Natural killer cell (primary cell): ENCODE data around the gene KLHL22. TPM values are rescaled to one million over a fixed set of nuclear protein-coding genes. Genes with fewer than 3 reads are reported as not detected.

Source experiments
- ATAC-seq, 3 donors: fragments of 150-1000 bp in 2 of 3; fragments of 200-7000 bp in 1 of 3; cut with Tn5 transposase; 1 replicate in 1 of 3; 2 replicates in 2 of 3; pipeline ENCODE4 v1.10.0; 2021; ENCODE audit warnings: mild to moderate bottlenecking in 2 of 3, moderate library complexity in 2 of 3
- DNase-seq, 2 donors: peaks; one replicate each; pipeline versions ENCODE4 v3.0.0 to v3.0.0-alpha.2; 2013 to 2021; ENCODE audit warnings: mixed read lengths in 1 of 2
- H3K27ac ChIP-seq: one replicate; pipeline ENCODE4 v1.5.1; 2013; ENCODE audit warnings: mild to moderate bottlenecking, low read length
- H3K27me3 ChIP-seq: one replicate; pipeline ENCODE4 v1.6.1; 2013; ENCODE audit warnings: low read length; ENCODE audit not compliant: control insufficient read depth, insufficient read depth
- H3K36me3 ChIP-seq: one replicate; pipeline ENCODE4 v1.6.1; 2013; ENCODE audit warnings: low read length; ENCODE audit not compliant: control insufficient read depth, insufficient read depth
- H3K4me1 ChIP-seq: one replicate; pipeline ENCODE4 v1.6.1; 2013; ENCODE audit warnings: low read length; ENCODE audit not compliant: control insufficient read depth, insufficient read depth
- H3K4me3 ChIP-seq: one replicate; pipeline ENCODE4 v1.5.1; 2013; ENCODE audit warnings: low read length
- H3K9me3 ChIP-seq: one replicate; pipeline ENCODE4 v1.6.1; 2013; ENCODE audit warnings: low read length; ENCODE audit not compliant: control insufficient read depth, insufficient read depth
- H3K27ac Mint-ChIP-seq, 2 donors: one replicate each; pipeline ENCODE4 v1.8.0; 2022; ENCODE audit warnings: mild to moderate bottlenecking in 2 of 2, mixed read lengths in 2 of 2, moderate library complexity in 1 of 2
- H3K27me3 Mint-ChIP-seq, 2 donors: one replicate each; pipeline ENCODE4 v1.8.0; 2022; ENCODE audit warnings: low read depth in 2 of 2, mixed read lengths in 2 of 2
- H3K36me3 Mint-ChIP-seq: one replicate; pipeline ENCODE4 v1.8.0; 2022; ENCODE audit warnings: mixed read lengths
- H3K4me1 Mint-ChIP-seq, 2 donors: one replicate each; pipeline ENCODE4 v1.8.0; 2022; ENCODE audit warnings: mixed read lengths in 2 of 2
- H3K4me3 Mint-ChIP-seq: one replicate; pipeline ENCODE4 v1.8.0; 2022; ENCODE audit warnings: mild to moderate bottlenecking, moderate library complexity, mixed read lengths
- H3K9me3 Mint-ChIP-seq, 2 donors: one replicate each; pipeline ENCODE4 v1.8.0; 2022; ENCODE audit warnings: mixed read lengths in 2 of 2
- CTCF ChIP-seq: fragments of 200-600 bp; IDR thresholded peaks from one replicate; pipeline ENCODE4 v1.8.0; 2022; ENCODE audit warnings: antibody characterized with exemption
- WGBS: methylation state at CpG from one replicate; pipeline ENCODE4 v1.1.7; 2013; ENCODE audit warnings: missing lambda C conversion rate; ENCODE audit not compliant: insufficient coverage; 5-methylcytosine and 5-hydroxymethylcytosine counted together
- intact Hi-C: fragments of 100-400 bp; cut with micrococcal nuclease; formaldehyde crosslinking; loops from one replicate; pipeline ENCODE4 v1.14.2; 2022
- total RNA-seq, 4 donors: library from RNA; stranded (reverse); fragments of 120-200 nt in 1 of 4; gene quantifications; one replicate each; pipeline versions ENCODE4 v1.2.3 to v1.2.4, GENCODE V29; 2013 to 2022

The KLHL22 gene
- total RNA-seq, 3 donors from 2014 or later (not counting 1 experiment from before 2014, with no cell fraction given): 26.5 to 53.0 (median 31.0) TPM

GRCh38 chr22:20490183-20490940, 5.2 kb downstream of the KLHL22 start:
- ATAC-seq (no peak), DNase-seq (peak in 1 of 2 donors; percentile 34)
- H3K27ac ChIP-seq: no peak overlapping the region
- H3K9me3 Mint-ChIP-seq: no peaks in the 10 kb centered on the region
- H3K9me3 ChIP-seq: no peaks in the 10 kb centered on the region
- H3K27ac Mint-ChIP-seq: peak overlapping the region; percentile 41 to 51
- H3K4me3 ChIP-seq: no peak overlapping the region
- no peak overlapping the region for H3K4me3 Mint-ChIP-seq
- H3K4me1 ChIP-seq: peaks cover 14% of the 10 kb centered on the region
- intact Hi-C loops: no loop called here
- H3K36me3 ChIP-seq: peaks cover 5% of the 10 kb centered on the region
- no peak for TF ChIP-seq CTCF
- WGBS: 93% methylated on average over 6 of the region's 6 CpGs
- H3K36me3 Mint-ChIP-seq: no peaks in the 10 kb centered on the region
- H3K4me1 Mint-ChIP-seq: peaks cover 42 to 46% of the 10 kb centered on the region in 2 donors
- H3K27me3 ChIP-seq: no peaks in the 10 kb centered on the region
- H3K27me3 Mint-ChIP-seq: no peaks in the 10 kb centered on the region

GRCh38 chr22:20488946-20489345, 6.6 kb downstream of the KLHL22 start:
- Histone ChIP-seq H3K36me3 (peaks cover 5% of the 10 kb centered on the region), H3K9me3 (no peaks in the 10 kb centered on the region), H3K27ac (no peak overlapping the region), H3K4me3 (no peak overlapping the region), H3K27me3 (no peaks in the 10 kb centered on the region), H3K4me1 (peaks cover 4% of the 10 kb centered on the region)
- intact Hi-C loops: no loop called here
- Mint-ChIP-seq H3K27ac (peak overlapping the region in 1 of 2 donors; percentile 41), H3K4me1 (peaks cover 35 to 43% of the 10 kb centered on the region in 2 donors), H3K36me3 (no peaks in the 10 kb centered on the region), H3K27me3 (no peaks in the 10 kb centered on the region), H3K9me3 (no peaks in the 10 kb centered on the region), H3K4me3 (no peak overlapping the region)
- DNase-seq (no peak), ATAC-seq (no peak)
- TF ChIP-seq CTCF: no peak
- 96% methylated on average over 11 of the region's 11 CpGs for WGBS

GRCh38 chr22:20487715-20488114, 7.9 kb downstream of the KLHL22 start:
- Mint-ChIP-seq H3K9me3 (no peaks in the 10 kb centered on the region), H3K36me3 (no peaks in the 10 kb centered on the region), H3K27ac (peak overlapping the region; percentile 58 to 59), H3K4me1 (peaks cover 29 to 38% of the 10 kb centered on the region in 2 donors), H3K4me3 (no peak overlapping the region), H3K27me3 (no peaks in the 10 kb centered on the region)
- TF ChIP-seq CTCF: no peak
- no peaks in the 10 kb centered on the region for H3K27me3 ChIP-seq
- WGBS: 96% methylated on average over 2 of the region's 2 CpGs
- H3K4me1 ChIP-seq: no peaks in the 10 kb centered on the region
- ATAC-seq (no peak), DNase-seq (no peak)
- H3K9me3 ChIP-seq: no peaks in the 10 kb centered on the region
- intact Hi-C loops: no loop called here
- H3K4me3 ChIP-seq: no peak overlapping the region
- no peak overlapping the region for H3K27ac ChIP-seq
- H3K36me3 ChIP-seq: peaks cover 5% of the 10 kb centered on the region

- TF ChIP-seq CTCF: no peak
- 100% methylated on average over 2 of the region's 2 CpGs for WGBS
- ATAC-seq: no peak
- no peak overlapping the region for H3K4me3 ChIP-seq
- H3K4me1 ChIP-seq: no peaks in the 10 kb centered on the region
- H3K27ac ChIP-seq: no peak overlapping the region
- Mint-ChIP-seq H3K4me3 (no peak overlapping the region), H3K9me3 (no peaks in the 10 kb centered on the region), H3K36me3 (no peaks in the 10 kb centered on the region), H3K27ac (no peak overlapping the region), H3K4me1 (peaks cover 22 to 27% of the 10 kb centered on the region in 2 donors), H3K27me3 (no peaks in the 10 kb centered on the region)
- intact Hi-C loops: no loop called here
- no peak for DNase-seq
- H3K36me3 ChIP-seq: peaks cover 6% of the 10 kb centered on the region
- H3K9me3 ChIP-seq: no peaks in the 10 kb centered on the region
- no peaks in the 10 kb centered on the region for H3K27me3 ChIP-seq
These were observed 9.4 kb downstream of the KLHL22 start for GRCh38 chr22:20486229-20486628.
